ENCODE data around the gene FOLR2.
"Not testable (repeated sequence)": the region's sequence is repeated elsewhere in the genome, so short reads cannot be mapped to it uniquely, and the experiment has no call there.

Gene FOLR2

DNA sequence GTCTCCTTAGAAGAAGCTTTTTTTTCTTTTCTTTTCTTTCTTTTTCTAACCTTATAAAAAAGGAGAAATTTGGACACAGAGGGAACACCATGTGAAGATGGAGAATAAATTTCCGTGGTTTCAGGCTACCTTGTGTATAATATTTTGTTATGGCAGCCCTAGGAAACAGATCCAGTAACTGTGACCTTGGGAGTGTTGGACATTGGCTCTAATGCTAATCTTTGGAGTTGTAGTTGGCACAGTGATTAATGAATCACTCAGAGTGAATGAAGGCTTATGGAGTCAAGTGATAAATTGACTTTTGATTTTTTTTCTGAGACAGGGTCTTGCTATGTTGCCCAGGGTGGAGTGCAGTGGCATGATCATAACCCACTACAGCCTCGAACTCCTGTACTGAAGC, 42.9 kb downstream of the FOLR2 start:
- in situ Hi-C loops (cut with HindIII; ENCODE audit: low pct_unique_long_range_greater_than_20kb, low sequenced_read_pairs), result no loop called here
- TF ChIP-seq JUND (IDR thresholded peaks at IDR 0.05; ENCODE audit: low read depth), result no peak
- DNase-seq (ENCODE audit: low read depth in 1 of 2, low spot score in 1 of 2), result no peak

DNA sequence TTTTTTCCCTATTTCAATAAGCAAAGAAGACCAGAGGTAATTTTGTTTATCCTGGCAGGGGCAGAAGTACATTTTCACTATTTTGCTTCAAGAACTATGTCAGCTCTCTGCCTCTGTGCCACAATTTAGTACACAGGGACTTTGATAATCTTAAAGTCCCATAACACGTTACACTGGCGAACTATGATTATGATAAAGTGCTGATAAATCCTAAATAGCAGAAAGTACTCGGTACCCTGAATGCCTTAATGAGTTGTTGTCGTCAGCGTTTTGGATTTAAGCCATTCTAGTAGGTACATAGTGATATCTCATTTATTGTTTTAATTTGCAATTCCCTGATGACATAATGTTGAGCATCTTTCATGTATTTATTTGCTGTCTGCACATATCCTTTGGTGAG, 44.0 kb downstream of the FOLR2 start:
- in situ Hi-C loops (cut with HindIII; ENCODE audit: low pct_unique_long_range_greater_than_20kb, low sequenced_read_pairs), result no loop called here
- no peak for DNase-seq (ENCODE audit: low read depth in 1 of 2, low spot score in 1 of 2)
- no peak for TF ChIP-seq JUND (IDR thresholded peaks at IDR 0.05; ENCODE audit: low read depth)

DNA sequence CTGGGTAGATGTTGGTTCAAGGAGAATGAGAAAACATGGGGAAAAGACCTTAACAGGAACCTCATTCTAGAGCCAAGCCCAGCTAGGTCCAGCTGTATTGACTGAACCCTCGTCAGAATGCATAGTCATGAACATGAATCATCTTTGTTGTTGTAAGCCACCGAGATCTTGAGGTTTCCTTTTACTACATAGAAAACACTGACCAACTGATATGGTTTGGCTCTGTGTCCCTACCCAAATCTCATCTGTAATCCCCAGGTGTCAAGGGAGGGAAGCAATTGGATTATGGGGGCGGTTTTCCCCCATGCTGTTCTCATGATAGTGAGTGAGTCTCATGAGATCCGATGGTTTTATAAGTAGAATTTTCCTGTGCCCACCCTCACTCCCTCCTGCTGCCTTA, 46.8 kb downstream of the FOLR2 start:
- no peak for DNase-seq (ENCODE audit: low read depth in 1 of 2, low spot score in 1 of 2)
- no peak for TF ChIP-seq JUND (IDR thresholded peaks at IDR 0.05; ENCODE audit: low read depth)
- in situ Hi-C loops (cut with HindIII; ENCODE audit: low pct_unique_long_range_greater_than_20kb, low sequenced_read_pairs), result no loop called here

DNA sequence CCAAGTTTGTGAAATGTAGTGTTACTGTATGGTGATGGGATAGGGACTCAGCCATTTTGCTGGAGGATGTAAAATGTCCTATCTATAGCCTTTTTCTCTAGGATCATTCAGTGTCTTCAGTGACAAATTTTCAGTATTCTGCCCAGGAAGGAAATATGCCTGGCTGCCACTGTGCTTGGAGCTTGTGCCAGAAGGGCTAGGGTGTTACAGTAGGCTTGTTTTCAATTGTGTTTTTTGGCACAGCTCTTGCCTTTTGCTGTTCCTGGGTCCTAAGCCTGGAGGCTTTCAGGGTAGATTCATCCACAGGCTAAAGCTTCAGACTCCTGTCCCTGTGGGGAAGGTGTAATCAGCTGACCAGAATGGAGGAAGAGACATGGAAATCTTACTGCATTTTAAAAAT, 49.4 kb downstream of the FOLR2 start:
- TF ChIP-seq JUND (IDR thresholded peaks at IDR 0.05; ENCODE audit: low read depth), result no peak
- no peak for DNase-seq (ENCODE audit: low read depth in 1 of 2, low spot score in 1 of 2)
- in situ Hi-C loops (cut with HindIII; ENCODE audit: low pct_unique_long_range_greater_than_20kb, low sequenced_read_pairs), result no loop called here

DNA sequence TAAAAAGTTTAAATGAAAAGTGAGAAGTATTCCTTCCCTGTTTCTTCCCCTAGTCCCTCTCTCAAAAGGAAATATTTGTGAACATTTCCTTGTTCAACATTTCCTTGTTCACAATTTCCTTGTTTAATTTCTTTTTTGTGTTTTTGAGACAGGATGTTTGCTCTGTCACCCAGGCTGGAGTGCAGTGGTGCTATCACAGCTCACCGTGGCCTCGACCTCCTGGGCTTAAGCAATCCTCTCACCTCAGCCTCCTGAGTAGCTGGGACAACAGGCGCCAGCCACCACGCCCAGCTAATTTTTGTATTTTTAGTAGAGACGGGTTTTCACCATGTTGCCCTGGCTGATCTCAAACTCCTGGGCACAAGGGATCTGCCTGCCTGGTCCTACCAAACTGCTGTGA, 50.4 kb downstream of the FOLR2 start:
- in situ Hi-C loops (cut with HindIII; ENCODE audit: low pct_unique_long_range_greater_than_20kb, low sequenced_read_pairs); DNase-seq (ENCODE audit: low read depth in 1 of 2, low spot score in 1 of 2): not testable (repeated sequence)

DNA sequence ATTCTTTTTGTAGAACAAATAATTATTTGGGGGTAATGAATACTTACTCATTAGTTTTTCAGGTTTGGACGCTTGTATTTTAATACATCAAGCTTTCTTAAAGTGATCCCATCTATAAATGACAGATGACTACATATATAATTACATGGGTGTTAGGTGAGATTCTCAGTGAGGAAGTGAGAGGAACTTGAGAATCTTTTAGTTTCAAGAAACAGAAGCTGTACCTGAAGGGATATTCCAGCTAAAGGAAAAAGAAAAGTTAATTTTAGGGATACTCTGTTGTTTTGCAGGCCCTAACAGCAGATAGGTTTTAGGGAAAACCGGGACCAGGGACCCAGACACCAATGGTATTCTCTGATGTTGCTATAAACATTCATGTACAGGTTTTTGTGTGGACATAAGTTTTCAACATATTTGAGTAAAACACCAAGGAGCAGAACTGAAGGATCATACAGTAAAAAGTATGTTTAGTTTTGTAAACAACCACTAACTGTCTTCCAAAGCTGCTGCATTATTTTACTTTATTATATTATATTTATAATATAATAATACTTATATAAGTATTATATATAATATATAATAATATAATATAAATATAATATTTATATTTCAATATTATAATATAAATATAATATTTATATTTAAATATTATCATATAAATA, 51.5 kb downstream of the FOLR2 start:
- in situ Hi-C loops (cut with HindIII; ENCODE audit: low pct_unique_long_range_greater_than_20kb, low sequenced_read_pairs), result no loop called here
- DNase-seq (ENCODE audit: low read depth in 1 of 2, low spot score in 1 of 2), result no peak
- no peak for TF ChIP-seq JUND (IDR thresholded peaks at IDR 0.05; ENCODE audit: low read depth)
